KG1 (cell line): ENCODE measurements around the gene GJC1.
"Not testable (repeated sequence)": the region's sequence is repeated elsewhere in the genome, so short reads cannot be mapped to it uniquely, and the experiment has no call there.

Source experiments
- DNase-seq: peaks from one replicate; lab custom pipeline; 2025; lab: John Stamatoyannopoulos, UW

Gene GJC1

GRCh38 chr17:44760474-44761308 lies 69.4 kb downstream of the GJC1 start:
- DNase-seq: no peak

GRCh38 chr17:44759916-44760243 lies 70.2 kb downstream of the GJC1 start:
- DNase-seq: no peak

GRCh38 chr17:44759086-44759915 lies 70.8 kb downstream of the GJC1 start:
- DNase-seq: no peak

GRCh38 chr17:44758414-44759085 lies 71.5 kb downstream of the GJC1 start, which contains the start of gene ADAM11:
TSS of gene ADAM11 (plus strand) at chr17:44758988. CDS start at chr17:44759200, 212 bp downstream.
- no peak for DNase-seq

- no peak for DNase-seq
These were observed 72.1 kb downstream of the GJC1 start for GRCh38 chr17:44757918-44758413.

- DNase-seq: no peak
These were observed 72.8 kb downstream of the GJC1 start for GRCh38 chr17:44757045-44757917.

- DNase-seq: not testable (repeated sequence)
These were observed 74.9 kb downstream of the GJC1 start for GRCh38 chr17:44755180-44755579.

- no peak for DNase-seq
These were observed 75.8 kb downstream of the GJC1 start for GRCh38 chr17:44754276-44754675.

GRCh38 chr17:44752953-44753861 lies 76.9 kb downstream of the GJC1 start:
- no peak for DNase-seq

- DNase-seq: no peak
These were observed 78.3 kb downstream of the GJC1 start for GRCh38 chr17:44751806-44752205.

- DNase-seq: no peak
These were observed 78.8 kb downstream of the GJC1 start for GRCh38 chr17:44751331-44751730.

- DNase-seq: no peak
These were observed 80.1 kb downstream of the GJC1 start for GRCh38 chr17:44749980-44750318.

- DNase-seq: no peak
These were observed 80.8 kb downstream of the GJC1 start for GRCh38 chr17:44749076-44749979.
